ENCODE results near the gene NDUFB8.

GRCh38 chr10:100524206-100524605 lies 5.5 kb downstream of the NDUFB8 start:
- TF ChIP-seq POLR2A (IDR thresholded peaks at IDR 0.05; ENCODE audit: extremely low read depth, insufficient read length) (no peak), MYC (IDR thresholded peaks at IDR 0.05; ENCODE audit: low read depth, low read length) (no peak), CTCF (IDR thresholded peaks at IDR 0.05; ENCODE audit: low read depth, low read length) (no peak)
